GM06990 (cell line): ENCODE data around the gene AP2A2.

ENCODE experiments used
- DNase-seq: peaks from one replicate; pipeline ENCODE4 v3.0.0-alpha.2; 2011; ENCODE audit not compliant: insufficient read length; ENCODE audit errors: extremely low read depth
- H3K27me3 ChIP-seq: replicated peaks from 2 replicates; pipeline ENCODE4 v1.6.0; 2011; ENCODE audit warnings: low read length; ENCODE audit not compliant: control insufficient read depth, insufficient read depth
- H3K36me3 ChIP-seq: 2 replicates; pipeline ENCODE4 v1.5.1; 2011; ENCODE audit warnings: low read length; ENCODE audit not compliant: control insufficient read depth, insufficient read depth
- H3K4me3 ChIP-seq: replicated peaks from 2 replicates; pipeline ENCODE4 v1.5.1; 2011; ENCODE audit warnings: low read depth, mild to moderate bottlenecking, control low read depth, low read length
- CTCF ChIP-seq: IDR thresholded peaks from 2 replicates; pipeline ENCODE4 v1.5.1; 2011; ENCODE audit warnings: low read length, control low read depth, mild to moderate bottlenecking, inconsistent platforms; ENCODE audit not compliant: insufficient read depth, poor library complexity, severe bottlenecking

The AP2A2 gene

GRCh38 chr11:928786-929185, 3.1 kb downstream of the AP2A2 start:
- Histone ChIP-seq H3K36me3 (no peaks in the 10 kb centered on the region), H3K4me3 (no peak overlapping the region), H3K27me3 (no peaks in the 10 kb centered on the region)
- no peak for TF ChIP-seq CTCF
- DNase-seq, result no peak

GRCh38 chr11:929405-929804, 3.7 kb downstream of the AP2A2 start:
- H3K4me3 ChIP-seq, result no peak overlapping the region
- H3K36me3 ChIP-seq, result no peaks in the 10 kb centered on the region
- no peak for TF ChIP-seq CTCF
- DNase-seq, result no peak
- no peaks in the 10 kb centered on the region for H3K27me3 ChIP-seq

DNA sequence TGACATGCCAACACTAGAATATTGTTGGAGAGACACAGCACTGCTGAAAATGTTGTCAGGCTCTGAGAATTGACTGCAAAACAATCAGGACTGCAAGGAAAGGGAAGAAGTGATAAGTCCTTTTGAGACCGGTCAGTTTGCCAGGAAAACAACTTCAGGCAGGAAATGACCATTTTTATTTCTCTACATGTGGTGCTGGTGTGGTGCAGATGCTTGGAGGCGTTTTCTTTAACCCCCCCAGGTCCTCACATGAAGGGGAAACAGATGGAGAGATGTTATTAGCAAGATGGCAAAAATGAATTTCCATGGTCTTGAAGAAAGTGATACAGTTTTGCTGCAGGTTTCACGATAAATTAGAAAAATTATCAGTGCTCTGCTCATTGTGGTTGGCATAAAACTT, 5.7 kb downstream of the AP2A2 start:
- H3K27me3 ChIP-seq, result no peaks in the 10 kb centered on the region
- no peak overlapping the region for H3K4me3 ChIP-seq
- DNase-seq, result no peak
- TF ChIP-seq CTCF, result no peak
- no peaks in the 10 kb centered on the region for H3K36me3 ChIP-seq

- Histone ChIP-seq H3K36me3 (no peaks in the 10 kb centered on the region), H3K27me3 (no peaks in the 10 kb centered on the region), H3K4me3 (no peak overlapping the region)
- no peak for DNase-seq
- no peak for TF ChIP-seq CTCF
Measured at GRCh38 chr11:932435-932834, 6.8 kb downstream of the AP2A2 start.

GRCh38 chr11:933142-933851, 7.6 kb downstream of the AP2A2 start:
- Histone ChIP-seq H3K36me3 (no peaks in the 10 kb centered on the region), H3K4me3 (no peak overlapping the region)
- no peak for TF ChIP-seq CTCF

GRCh38 chr11:933936-934335, 8.3 kb downstream of the AP2A2 start:
- no peak overlapping the region for H3K4me3 ChIP-seq
- TF ChIP-seq CTCF, result no peak
- no peak for DNase-seq
- H3K36me3 ChIP-seq, result no peaks in the 10 kb centered on the region
- no peaks in the 10 kb centered on the region for H3K27me3 ChIP-seq

More at GRCh38 chr11:933142-933851, 7.6 kb downstream of the AP2A2 start:
- H3K27me3 ChIP-seq, result no peaks in the 10 kb centered on the region
- no peak for DNase-seq
